Caco-2 (cell line): Measurements from ENCODE around the gene LRMDA. TPM values are rescaled to one million over a fixed set of nuclear protein-coding genes. Genes with fewer than 3 reads are reported as not detected.

Experiments used
- BruUV-seq: library from RNA; stranded (reverse); fragments of 400-500 nt; replicated peaks from 2 replicates; lab custom pipeline; 2021; lab: Mats Ljungman, UMichigan
- CTCF ChIA-PET: fragments of 300-600 bp; sonication (Branson Sonifier 250); formaldehyde crosslinking; loops from one replicate; lab custom pipeline; 2022; ENCODE audit warnings: antibody characterized with exemption; lab: Charles Lee
- POLR2A ChIA-PET: fragments of 300-600 bp; sonication (Branson Sonifier 250); formaldehyde crosslinking; loops from one replicate; lab custom pipeline; 2022; ENCODE audit warnings: antibody characterized with exemption; lab: Charles Lee
- DNase-seq, 2 experiments: peaks; one replicate each; pipeline versions ENCODE4 v3.0.0 to v3.0.0-alpha.2; 2020 to 2022
- H3K27me3 ChIP-seq: replicated peaks from 2 replicates; pipeline ENCODE4 v1.6.0; 2011; ENCODE audit warnings: low read length; ENCODE audit not compliant: control insufficient read depth, insufficient read depth
- H3K36me3 ChIP-seq: 2 replicates; pipeline ENCODE4 v1.5.1; 2011; ENCODE audit warnings: low read length; ENCODE audit not compliant: control insufficient read depth, insufficient read depth
- H3K4me1 ChIP-seq: fragments of 250-450 bp; sonication (Bioruptor Pico); 2 replicates; pipeline ENCODE4 v1.5.1; 2020; ENCODE audit warnings: mild to moderate bottlenecking
- H3K4me3 ChIP-seq: 2 replicates; pipeline ENCODE4 v1.5.1; 2011; ENCODE audit warnings: low read depth, mild to moderate bottlenecking, control low read depth, low read length
- H3K9me3 ChIP-seq: fragments of 250-450 bp; sonication (Bioruptor Pico); 2 replicates; pipeline ENCODE4 v1.5.1; 2020; ENCODE audit warnings: mild to moderate bottlenecking, moderate library complexity
- H3K27ac Mint-ChIP-seq: one replicate; pipeline ENCODE4 v1.8.0; 2022; ENCODE audit warnings: mixed read lengths; ENCODE audit not compliant: unreplicated experiment
- H3K27me3 Mint-ChIP-seq: one replicate; pipeline ENCODE4 v1.8.0; 2022; ENCODE audit warnings: mixed read lengths; ENCODE audit not compliant: insufficient read depth, unreplicated experiment
- H3K36me3 Mint-ChIP-seq: one replicate; pipeline ENCODE4 v1.8.0; 2022; ENCODE audit warnings: mild to moderate bottlenecking, mixed read lengths; ENCODE audit not compliant: insufficient read depth, unreplicated experiment
- H3K4me1 Mint-ChIP-seq: one replicate; pipeline ENCODE4 v1.8.0; 2022; ENCODE audit warnings: low read depth, mixed read lengths; ENCODE audit not compliant: unreplicated experiment
- H3K4me3 Mint-ChIP-seq: one replicate; pipeline ENCODE4 v1.8.0; 2022; ENCODE audit warnings: mild to moderate bottlenecking, moderate library complexity, mixed read lengths; ENCODE audit not compliant: unreplicated experiment
- H3K9me3 Mint-ChIP-seq: one replicate; pipeline ENCODE4 v1.8.0; 2022; ENCODE audit warnings: mixed read lengths; ENCODE audit not compliant: unreplicated experiment
- intact Hi-C: fragments of 100-400 bp; cut with micrococcal nuclease; formaldehyde crosslinking; loops from one replicate; pipeline ENCODE4 v1.10.0; 2022; ENCODE audit not compliant: unreplicated experiment
- total RNA-seq: library from RNA; stranded (reverse); gene quantifications from 2 replicates; pipeline ENCODE4 v1.2.3, GENCODE V29; 2022
- TF ChIP-seq, protein P1 (sequence below), 2 experiments: fragments of 200-600 bp in 1 of 2; IDR thresholded peaks; 1 replicate in 1 of 2; 2 replicates in 1 of 2; pipeline versions ENCODE4 v1.5.1 to v1.8.0; 2011 to 2022; ENCODE audit warnings: antibody characterized with exemption in 1 of 2, control low read depth in 1 of 2, inconsistent platforms in 1 of 2, low read depth in 1 of 2, low read length in 1 of 2, mild to moderate bottlenecking in 1 of 2, moderate library complexity in 1 of 2; ENCODE audit not compliant: insufficient read depth in 1 of 2, severe bottlenecking in 1 of 2, unreplicated experiment in 1 of 2

Gene LRMDA
- total RNA-seq, 1 experiment from 2014 or later: 18.5 TPM

DNA sequence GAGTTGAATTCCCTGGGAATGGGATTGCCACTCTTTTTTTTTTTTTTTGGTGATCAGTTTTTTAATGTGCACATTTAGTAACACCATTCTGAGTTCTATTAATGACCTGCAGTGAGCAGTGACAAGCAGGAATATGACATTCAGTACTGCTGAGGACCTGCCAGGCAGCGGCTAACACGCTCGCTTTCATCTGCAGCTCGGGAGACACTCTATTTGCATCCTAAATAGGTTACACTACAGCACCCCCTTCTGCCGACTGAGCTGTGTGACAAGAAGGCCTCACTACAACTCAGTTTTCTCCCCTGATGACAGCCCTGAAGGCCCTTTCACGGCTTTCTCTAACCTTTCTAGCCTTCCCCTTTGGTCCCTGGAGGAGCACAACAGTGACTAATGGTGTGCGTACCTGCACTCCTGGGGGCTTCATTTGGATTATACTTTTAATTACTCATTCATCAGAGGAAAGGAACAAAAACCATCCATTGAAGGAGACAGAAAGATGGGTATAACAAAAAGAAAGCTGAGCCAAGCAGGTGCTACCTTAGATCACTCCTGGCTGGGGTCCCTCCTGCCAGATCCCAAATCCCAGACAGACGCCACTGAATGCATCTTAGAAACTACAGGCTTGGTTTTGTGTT lies 872.4 kb downstream of the LRMDA start:
- Mint-ChIP-seq H3K36me3 (peaks cover 11% of the 10 kb centered on the region), H3K27me3 (no peaks in the 10 kb centered on the region), H3K27ac (peak overlapping the region; percentile 86), H3K4me3 (peak overlapping the region; percentile 26), H3K9me3 (peaks cover 10% of the 10 kb centered on the region), H3K4me1 (peaks cover 52% of the 10 kb centered on the region)
- Histone ChIP-seq H3K36me3 (no peaks in the 10 kb centered on the region), H3K9me3 (no peaks in the 10 kb centered on the region), H3K27me3 (no peaks in the 10 kb centered on the region), H3K4me3 (no peak overlapping the region), H3K4me1 (peaks cover 62% of the 10 kb centered on the region)
- intact Hi-C loops: loop anchor here (1.0 to 10.0 kb wide), 9 partner anchors 67 to 901 kb away; no protein-coding TSS in a partner anchor
- ChIA-PET POLR2A (interaction anchor here (0.5 to 1.4 kb wide), 9 partner anchors 19 to 1041 kb away, joined by 3 to 16 read pairs (median 5); partner anchors contain the start of gene ZNF503), CTCF (interaction anchor here (0.6 to 2.0 kb wide), 26 partner anchors 9 to 1708 kb away, joined by 3 to 23 read pairs (median 4); partner anchors contain the start of gene ZNF503)
- peak; percentile 84 to 85 for DNase-seq
- TF ChIP-seq, protein P1, sequence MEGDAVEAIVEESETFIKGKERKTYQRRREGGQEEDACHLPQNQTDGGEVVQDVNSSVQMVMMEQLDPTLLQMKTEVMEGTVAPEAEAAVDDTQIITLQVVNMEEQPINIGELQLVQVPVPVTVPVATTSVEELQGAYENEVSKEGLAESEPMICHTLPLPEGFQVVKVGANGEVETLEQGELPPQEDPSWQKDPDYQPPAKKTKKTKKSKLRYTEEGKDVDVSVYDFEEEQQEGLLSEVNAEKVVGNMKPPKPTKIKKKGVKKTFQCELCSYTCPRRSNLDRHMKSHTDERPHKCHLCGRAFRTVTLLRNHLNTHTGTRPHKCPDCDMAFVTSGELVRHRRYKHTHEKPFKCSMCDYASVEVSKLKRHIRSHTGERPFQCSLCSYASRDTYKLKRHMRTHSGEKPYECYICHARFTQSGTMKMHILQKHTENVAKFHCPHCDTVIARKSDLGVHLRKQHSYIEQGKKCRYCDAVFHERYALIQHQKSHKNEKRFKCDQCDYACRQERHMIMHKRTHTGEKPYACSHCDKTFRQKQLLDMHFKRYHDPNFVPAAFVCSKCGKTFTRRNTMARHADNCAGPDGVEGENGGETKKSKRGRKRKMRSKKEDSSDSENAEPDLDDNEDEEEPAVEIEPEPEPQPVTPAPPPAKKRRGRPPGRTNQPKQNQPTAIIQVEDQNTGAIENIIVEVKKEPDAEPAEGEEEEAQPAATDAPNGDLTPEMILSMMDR (IDR thresholded peaks at IDR 0.05; ENCODE audit: insufficient read depth in 1 of 2, low read depth in 1 of 2, low read length in 1 of 2, severe bottlenecking in 1 of 2, unreplicated experiment in 1 of 2): peak; percentile 56 to 72
- no TSS peak for BruUV-seq

DNA sequence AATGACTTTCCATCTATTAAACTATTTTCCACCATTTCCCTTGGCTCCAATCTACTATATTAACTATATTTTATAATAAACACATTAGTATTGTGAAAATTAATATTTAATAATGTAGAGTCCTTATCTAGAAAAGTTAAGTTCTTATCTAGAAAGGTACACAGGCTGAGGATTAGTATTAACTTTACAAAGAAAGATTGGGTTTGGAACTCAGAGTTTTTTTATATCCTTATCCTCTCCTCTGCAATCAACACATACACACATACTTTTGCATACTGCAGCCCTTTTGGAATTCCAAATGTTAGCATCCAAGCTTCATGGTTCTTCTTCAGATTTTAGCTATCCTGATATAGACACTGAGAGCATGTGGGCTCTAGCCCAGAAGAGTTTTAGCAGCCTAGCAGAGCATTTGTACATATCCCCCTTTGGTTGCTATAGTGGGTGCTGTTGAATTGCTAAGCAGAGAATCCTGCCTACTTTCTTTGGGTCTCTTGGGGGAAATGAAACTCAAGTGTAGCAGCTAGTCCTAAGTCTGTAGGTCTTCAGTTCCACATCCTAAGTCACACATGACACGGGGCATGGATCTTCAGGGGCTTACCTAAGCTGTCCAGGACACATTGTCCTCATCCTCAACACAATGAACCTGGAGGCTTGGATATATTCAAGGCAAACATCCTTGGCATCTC lies 874.6 kb downstream of the LRMDA start:
- Mint-ChIP-seq H3K4me1 (peaks cover 43% of the 10 kb centered on the region), H3K36me3 (peaks cover 11% of the 10 kb centered on the region), H3K27me3 (no peaks in the 10 kb centered on the region), H3K4me3 (no peak overlapping the region), H3K27ac (no peak overlapping the region), H3K9me3 (no peaks in the 10 kb centered on the region)
- Histone ChIP-seq H3K27me3 (no peaks in the 10 kb centered on the region), H3K9me3 (no peaks in the 10 kb centered on the region), H3K4me1 (peaks cover 58% of the 10 kb centered on the region), H3K4me3 (no peak overlapping the region), H3K36me3 (no peaks in the 10 kb centered on the region)
- BruUV-seq: no TSS peak
- ChIA-PET CTCF (no interaction called here), POLR2A (interaction anchor here (0.9 kb wide), 1 partner anchor 255 kb away, joined by 3 read pairs; no protein-coding TSS in a partner anchor)
- intact Hi-C loops: loop anchor here (10.0 kb wide), 1 partner anchor 591 kb away; no protein-coding TSS in a partner anchor
- TF ChIP-seq, protein P1 (IDR thresholded peaks at IDR 0.05; ENCODE audit: insufficient read depth in 1 of 2, low read depth in 1 of 2, low read length in 1 of 2, severe bottlenecking in 1 of 2, unreplicated experiment in 1 of 2): no peak
- no peak for DNase-seq

DNA sequence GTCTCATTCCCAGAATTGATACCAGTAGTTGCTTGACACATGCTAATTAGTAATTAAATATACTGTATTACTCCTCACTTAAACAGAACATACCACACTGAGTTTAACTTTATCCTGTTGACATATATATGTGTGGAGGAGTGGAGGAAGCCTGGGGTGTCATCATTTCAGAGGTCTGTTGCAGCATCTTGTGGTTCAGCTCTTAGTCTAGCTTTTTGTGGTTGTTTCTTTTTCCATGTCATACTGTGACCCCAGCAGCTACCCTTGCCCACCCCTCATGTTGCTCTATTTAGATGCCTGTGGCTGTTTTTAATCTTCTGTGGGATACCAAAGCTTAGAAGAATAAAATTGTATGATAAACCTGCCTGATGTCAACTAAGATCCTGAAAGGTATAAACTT lies 875.4 kb downstream of the LRMDA start:
- Mint-ChIP-seq H3K4me3 (no peak overlapping the region), H3K36me3 (peaks cover 11% of the 10 kb centered on the region), H3K27me3 (no peaks in the 10 kb centered on the region), H3K9me3 (no peaks in the 10 kb centered on the region), H3K4me1 (peaks cover 37% of the 10 kb centered on the region), H3K27ac (no peak overlapping the region)
- H3K4me3 ChIP-seq: no peak overlapping the region
- intact Hi-C loops: loop anchor here (10.0 kb wide), 1 partner anchor 592 kb away; no protein-coding TSS in a partner anchor
- no peaks in the 10 kb centered on the region for H3K9me3 ChIP-seq
- TF ChIP-seq, protein P1 (IDR thresholded peaks at IDR 0.05; ENCODE audit: insufficient read depth in 1 of 2, low read depth in 1 of 2, low read length in 1 of 2, severe bottlenecking in 1 of 2, unreplicated experiment in 1 of 2): no peak
- BruUV-seq: no TSS peak
- no peak for DNase-seq
- ChIA-PET POLR2A (no interaction called here), CTCF (no interaction called here)
- peaks cover 52% of the 10 kb centered on the region for H3K4me1 ChIP-seq
- no peaks in the 10 kb centered on the region for H3K36me3 ChIP-seq
- no peaks in the 10 kb centered on the region for H3K27me3 ChIP-seq
